Stimulated activated CD4-positive, alpha-beta T cell treated with anti-CD3 and anti-CD28 coated beads, TNF-alpha, amount 100 ng/mL, for 4 hours (primary cell): ENCODE results near the gene SRP9.
A peak's percentile ranks its signal among the peaks of the same experiment; 100 is the strongest.

Source experiments
- DNase-seq, 3 experiments: peaks; one replicate each; pipeline ENCODE4 v3.0.0-alpha.2; 2020; ENCODE audit warnings: low read depth in 3 of 3

The SRP9 gene, protein sequence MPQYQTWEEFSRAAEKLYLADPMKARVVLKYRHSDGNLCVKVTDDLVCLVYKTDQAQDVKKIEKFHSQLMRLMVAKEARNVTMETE

DNA sequence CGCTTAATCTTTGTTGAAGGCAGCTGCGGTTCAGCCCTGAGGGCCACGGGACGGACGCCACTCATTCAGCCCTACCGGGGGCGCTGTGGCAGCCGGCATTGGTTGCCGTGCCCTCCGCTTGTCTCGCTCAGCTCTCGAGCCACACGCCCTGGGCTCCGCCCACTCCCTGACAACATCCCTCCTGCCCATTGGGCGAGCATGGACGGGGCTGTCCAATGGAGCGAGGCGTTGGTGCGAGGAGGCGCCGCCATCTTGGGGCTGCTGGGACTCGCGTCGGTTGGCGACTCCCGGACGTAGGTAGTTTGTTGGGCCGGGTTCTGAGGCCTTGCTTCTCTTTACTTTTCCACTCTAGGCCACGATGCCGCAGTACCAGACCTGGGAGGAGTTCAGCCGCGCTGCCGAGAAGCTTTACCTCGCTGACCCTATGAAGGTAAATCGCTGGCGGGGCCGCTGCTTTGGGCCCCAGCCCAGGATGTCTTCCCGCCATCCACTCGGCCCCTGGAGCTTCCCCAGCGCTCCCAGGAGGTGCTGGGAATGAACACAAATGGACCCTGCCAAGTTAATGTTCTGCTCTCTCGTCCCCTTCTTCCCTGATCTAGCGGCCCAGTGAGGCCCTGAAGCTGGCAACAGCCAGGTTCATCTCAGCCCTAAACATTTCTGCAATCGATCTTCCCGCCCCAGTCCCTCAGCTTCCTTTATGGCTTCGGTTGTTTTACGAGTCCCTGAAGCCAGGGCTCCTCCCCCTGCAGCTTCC is at the start of gene SRP9:
TSS of gene SRP9 (plus strand) at position 244 of the 754 bp plus-strand sequence. CDS start at position 359, 115 bp downstream.
- peak; percentile 94 to 97 (median 97) for DNase-seq

DNA sequence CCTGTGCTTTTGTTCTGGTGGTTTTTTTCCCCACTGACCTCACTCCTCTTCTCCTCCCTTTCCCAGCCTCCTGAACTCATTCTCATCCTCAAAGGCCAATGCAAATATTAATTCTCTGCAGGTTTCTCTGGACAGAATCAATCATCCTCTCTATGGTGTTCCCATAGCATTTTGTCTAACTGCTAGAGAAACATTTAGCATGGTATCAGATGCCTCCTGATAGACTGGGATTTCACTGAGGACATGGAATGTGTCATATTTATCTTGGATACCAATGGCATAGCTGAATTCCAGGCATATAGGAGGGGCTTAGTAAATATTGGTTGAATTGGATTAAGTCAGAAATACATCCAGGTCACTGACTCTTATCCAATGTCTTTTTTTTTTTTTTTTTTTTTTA is 46.1 kb upstream of the SRP9 start:
- no peak for DNase-seq

DNA sequence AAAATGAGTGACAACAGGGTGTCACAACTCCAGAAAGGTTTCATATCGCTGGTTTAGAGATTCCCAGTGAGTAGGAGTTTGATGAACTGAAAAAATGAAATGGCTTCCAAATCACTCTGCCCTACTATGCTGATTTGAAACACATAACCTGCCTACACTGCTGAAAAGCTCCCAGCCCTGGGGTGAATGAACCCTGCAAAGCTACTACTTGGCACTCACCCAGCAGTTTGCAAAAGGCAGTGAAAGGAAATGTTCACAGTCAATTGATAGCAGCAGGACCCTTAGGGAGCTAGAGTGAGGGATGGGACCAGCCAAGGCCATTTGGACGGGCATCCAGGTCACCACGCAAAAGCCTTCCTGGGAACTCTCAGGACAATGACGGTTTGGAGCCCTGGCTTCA is 44.4 kb upstream of the SRP9 start:
- DNase-seq, result no peak

DNA sequence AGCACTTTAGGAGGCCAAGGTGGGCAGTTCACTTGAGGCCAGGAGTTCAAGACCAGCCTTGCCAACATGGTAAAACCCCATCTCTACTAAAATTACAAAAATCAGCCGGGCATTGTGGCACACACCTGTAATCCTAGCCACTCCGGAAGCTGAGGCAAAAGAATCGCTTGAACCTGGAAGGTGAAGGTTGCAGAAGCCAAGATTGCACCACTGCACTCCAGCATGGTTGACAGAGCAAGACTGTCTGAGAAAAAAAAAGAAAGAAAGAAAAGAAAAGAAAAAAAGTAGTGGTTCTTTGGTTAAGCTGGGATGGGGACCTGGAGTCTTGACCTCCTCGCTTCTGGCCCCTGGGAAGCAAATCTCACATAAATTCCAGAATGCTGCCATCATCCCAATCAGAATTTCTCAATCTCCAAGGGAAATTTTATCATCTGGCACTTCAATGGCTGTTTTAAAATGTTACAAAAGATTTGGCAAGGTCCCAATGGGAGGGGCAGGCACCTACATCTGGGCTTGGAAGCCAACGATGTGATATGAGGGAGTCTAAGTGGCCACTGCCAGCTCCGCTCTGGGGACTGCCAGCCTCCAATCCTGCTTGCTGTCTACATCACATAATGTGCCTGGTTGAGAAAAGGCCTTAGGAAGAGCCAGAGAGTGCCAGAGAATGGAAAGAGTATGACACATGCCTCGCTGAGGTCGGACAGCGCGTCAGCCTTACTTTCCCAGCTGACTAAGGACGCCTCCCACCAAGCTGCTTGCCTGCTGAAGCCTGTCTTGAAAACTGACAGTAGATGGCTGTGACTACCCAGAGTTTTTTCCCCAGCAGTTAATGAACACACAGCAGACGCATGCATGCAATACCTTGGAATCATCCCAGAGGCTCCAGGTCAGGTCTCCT is 42.1 kb upstream of the SRP9 start:
- DNase-seq, result no peak

DNA sequence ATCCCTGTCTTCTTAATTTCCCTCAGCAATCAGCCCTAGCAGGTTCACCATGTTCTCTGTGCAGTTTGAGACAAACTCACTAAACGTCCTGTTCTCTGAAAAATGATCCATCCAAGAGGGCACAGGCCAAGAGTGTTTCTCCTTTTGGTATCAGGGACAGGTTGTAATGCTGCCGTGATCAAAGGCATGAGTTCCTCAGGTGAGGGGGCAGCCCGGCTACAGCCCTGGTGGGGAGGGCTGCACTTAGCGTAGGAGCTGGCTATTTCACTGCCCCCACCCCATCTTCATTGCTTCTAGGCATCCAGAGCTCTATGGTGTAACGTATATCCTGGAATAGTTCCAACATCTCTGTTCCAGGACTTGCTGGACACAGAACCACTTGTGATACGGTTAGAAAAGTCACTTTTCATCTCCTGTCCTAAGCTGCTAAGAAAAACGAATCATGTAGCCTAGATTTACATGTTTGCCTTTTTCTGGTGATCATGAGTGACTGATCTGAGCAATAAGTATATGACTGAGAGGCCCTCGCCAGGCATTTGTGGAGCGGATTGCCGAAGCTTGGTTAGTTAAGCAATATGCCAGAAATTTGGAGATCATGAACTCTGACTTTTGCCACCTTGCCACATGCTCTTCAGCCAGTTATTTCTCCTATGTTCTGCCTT is 41.1 kb upstream of the SRP9 start:
- DNase-seq, result no peak

DNA sequence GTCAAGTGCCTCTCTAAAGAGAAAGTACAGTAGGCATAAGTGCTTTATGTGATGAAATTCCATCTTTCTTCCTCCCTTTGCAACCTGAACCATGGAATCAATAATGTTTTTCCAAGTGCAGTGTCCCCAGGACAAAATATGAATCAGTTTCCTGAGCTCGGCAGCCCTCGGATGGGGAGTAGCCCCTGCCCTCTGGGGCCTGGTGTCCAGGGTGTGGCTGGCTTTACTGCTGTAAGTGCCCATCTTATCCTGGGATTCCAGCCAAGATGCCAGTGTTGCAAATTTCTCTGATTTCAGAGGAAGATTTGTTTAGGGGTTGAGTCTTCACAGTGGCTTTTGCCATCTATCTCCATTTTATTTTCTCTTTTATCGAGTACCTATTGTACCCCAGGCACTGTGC is 40.5 kb upstream of the SRP9 start:
- DNase-seq, result no peak

DNA sequence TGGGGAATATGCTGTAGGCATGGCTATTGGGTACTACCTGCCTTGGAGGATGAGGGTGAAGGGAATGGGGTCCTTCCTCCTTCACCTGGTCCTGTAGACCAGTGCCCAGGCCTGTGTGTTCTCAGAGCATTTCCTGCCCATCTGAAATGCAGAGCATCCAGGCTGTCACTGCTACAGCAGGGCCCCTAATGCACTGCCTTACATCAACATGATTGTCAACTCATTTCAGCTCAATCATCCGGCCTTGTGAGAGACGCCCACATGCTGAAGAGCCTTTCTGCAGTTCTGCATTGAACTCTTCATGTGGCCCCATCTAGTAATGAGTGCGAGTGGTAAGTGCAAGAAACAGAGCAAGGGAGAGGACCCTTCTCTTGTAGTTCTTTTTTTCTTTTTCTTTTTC is 39.8 kb upstream of the SRP9 start:
- no peak for DNase-seq

DNA sequence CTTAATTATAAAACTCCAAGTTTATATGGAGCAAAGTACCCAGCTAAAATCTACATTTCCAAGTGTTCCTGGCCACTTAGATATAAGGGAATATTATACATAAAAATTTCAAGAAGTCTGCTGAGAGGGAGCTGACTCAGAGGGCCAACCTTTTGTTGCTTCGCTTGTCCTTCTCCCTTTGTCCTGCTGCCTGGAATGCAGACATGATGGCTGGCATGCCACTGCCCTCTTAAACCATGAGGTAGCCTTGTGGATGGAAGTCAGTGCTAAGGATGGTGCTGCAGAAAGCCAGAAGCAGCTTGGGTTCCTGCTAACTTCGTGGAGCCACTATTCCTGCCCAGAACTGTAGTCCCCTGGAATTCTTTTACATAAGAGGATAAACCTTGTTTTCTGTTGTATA is 38.9 kb upstream of the SRP9 start:
- no peak for DNase-seq

DNA sequence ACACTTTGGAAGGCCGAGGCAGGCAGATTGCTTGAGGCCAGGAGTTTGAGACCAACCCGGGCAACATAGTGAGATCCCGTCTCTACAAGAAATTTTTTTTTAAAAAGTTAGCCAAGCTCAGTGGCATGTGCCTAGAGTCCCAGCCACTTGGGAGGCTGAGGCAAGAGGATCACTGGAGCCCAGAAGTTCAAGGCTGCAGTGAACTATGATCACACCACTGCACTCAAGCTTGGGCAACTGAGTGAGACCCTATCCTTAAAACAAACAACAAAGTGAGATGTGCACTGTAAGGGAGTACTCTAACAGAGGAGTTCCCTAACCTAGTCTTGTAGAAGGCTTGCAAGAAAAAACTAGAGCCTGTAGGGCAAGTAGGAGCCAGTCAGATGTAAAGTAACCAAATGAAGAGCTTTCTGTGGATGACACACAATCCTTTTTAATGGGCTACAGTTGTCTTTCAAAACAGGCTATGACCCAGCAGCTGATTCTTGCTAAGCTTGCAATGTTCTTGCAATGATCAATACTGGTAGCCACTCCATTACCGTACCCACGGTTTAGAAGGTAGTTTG is 38.0 kb upstream of the SRP9 start:
- DNase-seq, result no peak

DNA sequence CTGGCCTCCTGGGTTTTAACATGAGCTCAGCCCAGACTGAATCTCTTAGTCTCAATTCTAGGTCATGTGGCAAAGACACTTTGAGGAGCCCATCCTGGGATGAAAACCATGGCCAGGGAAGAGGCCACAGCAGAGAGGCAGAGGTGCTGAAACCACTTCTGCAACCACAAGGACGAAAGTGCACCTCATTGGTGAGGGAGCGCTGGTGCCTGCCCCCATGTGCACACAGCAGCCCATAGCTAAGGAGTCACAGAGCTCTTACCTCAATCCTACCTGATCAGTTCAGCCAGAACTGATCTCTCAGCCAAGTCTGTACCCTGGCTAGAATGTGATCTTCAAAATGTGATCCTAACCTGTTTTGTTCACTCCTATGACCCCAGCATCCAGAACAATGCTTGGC is 32.9 kb upstream of the SRP9 start:
- DNase-seq, result no peak

DNA sequence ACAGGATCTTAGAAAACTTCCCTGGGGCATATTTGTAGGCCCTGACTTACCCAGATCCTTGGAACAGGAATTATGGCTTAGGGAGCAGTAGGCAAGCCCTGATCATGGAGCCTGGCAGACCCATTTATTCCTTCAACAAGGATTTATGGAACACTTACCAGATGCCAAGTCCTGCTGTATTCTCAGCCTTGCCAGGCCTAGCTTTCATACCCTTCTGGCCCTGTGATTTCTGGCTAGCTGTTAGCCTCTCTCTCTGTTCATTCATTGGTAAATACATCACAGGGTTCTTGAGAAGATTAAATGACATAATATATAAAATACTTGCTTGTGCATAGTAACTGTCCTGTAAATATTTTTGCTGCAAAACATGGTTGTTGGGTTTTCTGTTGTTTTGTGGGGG is 32.4 kb upstream of the SRP9 start:
- no peak for DNase-seq

DNA sequence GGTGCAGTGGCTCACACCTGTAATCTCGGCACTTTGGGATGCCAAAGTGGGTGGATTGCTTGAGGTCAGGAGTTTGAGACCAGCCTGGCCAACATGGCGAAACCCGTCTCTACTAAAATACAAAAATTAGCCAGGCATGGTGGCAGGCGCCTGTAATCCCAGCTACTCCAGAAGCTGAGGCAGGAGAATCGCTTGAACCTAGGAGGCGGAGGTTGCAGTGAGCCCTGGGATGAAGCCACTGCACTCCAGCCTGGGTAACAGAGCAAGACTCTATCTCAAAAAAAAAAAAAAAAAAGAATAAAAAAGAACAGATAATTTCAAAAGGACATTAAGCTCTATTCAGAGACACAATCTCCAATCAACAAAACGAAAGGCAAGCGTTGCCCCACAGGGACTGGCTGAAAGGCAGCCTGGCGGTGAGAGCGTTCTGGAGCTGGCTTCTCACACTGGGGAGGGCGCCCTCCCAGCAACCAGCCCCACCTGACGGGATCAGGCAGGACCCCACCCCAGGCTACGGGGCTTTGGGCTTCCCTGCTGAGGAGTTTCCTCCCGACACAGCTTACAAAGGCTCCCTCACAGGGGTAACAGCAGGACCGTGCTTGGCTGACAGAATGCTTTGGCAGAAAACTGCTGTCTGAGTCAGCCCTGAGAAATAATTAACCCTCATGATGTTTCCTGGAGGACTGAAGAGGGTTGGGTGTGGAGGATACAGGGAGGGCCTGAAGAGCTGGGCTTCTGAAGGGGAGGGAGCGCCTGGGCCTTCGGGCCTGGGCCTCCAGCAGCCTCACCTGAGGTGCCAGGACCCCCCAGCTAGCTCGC is 31.1 kb upstream of the SRP9 start:
- DNase-seq, result no peak

DNA sequence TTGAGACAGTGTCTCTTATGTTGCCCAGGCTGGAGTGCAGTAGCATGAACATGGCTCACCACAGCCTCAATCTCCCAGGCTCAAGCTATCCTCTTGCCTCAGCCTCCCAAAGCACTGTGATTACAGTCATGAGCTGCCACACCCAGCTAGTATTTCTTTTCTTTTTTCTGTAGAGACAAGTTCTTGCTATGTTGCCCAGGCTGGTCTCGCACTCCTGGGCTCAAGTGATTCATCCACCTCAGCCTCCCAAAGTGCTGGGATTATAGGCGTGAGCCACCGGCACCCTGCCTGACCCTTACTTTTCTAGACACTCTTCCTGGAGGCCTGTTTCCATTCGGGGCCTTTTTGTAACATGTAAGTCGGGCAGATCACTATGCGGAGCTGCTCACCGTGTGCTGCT is 30.1 kb upstream of the SRP9 start:
- no peak for DNase-seq

DNA sequence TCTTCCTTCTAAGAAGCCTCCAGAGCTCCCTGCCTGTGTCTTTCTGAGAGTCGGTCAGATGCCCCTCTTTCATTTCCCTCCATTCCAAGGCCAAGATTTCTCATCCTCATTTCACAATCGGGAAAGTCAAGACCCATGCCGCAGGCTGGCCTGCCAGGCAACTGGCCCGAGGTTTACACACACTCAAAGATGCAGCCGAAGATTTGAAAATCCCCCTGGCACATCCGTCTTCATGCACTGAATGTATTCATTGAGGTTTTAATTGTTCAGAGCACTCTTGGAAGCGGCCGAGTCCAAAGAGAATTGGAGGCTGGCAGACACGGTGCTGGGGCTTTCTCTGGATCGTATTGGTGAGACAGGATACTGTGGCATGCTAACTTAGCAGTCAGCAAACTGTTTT is 29.1 kb upstream of the SRP9 start:
- no peak for DNase-seq

DNA sequence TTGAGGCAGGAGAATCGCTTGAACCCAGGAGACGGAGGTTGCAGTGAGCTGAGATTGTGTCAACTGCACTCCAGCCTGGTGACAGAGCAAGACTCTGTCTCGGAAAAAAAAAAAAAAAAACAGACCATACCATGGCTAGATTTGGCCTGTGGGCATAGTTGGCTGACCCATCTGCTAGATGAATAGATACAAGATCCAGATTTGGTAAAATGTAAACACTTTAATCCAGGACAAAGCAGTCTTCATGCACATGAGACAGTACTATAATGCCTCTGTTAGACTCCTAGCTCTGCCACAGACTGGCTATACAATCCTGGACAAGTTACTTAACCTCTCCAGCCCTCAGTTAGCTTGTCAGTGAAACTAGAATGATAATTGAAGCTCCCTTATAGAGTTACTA is 27.9 kb upstream of the SRP9 start:
- no peak for DNase-seq

DNA sequence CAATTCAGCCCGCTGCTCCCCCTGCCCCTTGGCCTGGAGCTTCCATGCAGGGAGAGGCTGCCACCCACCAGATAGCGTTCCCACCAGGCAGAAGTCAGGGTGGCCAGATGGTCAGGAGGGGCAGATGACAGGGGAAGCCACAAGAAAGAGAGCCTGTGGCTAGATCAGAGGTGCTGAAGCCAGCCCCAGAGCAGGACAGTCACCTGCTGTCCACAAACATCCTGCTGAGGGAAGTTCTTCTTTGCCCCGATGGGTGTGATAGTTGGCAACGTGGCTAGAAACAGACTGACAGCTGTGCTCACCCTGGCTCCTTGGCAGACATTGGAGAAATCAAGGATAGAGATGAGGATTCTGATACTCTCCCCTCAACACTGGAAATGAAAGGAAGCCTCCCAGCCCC is 27.2 kb upstream of the SRP9 start:
- no peak for DNase-seq

DNA sequence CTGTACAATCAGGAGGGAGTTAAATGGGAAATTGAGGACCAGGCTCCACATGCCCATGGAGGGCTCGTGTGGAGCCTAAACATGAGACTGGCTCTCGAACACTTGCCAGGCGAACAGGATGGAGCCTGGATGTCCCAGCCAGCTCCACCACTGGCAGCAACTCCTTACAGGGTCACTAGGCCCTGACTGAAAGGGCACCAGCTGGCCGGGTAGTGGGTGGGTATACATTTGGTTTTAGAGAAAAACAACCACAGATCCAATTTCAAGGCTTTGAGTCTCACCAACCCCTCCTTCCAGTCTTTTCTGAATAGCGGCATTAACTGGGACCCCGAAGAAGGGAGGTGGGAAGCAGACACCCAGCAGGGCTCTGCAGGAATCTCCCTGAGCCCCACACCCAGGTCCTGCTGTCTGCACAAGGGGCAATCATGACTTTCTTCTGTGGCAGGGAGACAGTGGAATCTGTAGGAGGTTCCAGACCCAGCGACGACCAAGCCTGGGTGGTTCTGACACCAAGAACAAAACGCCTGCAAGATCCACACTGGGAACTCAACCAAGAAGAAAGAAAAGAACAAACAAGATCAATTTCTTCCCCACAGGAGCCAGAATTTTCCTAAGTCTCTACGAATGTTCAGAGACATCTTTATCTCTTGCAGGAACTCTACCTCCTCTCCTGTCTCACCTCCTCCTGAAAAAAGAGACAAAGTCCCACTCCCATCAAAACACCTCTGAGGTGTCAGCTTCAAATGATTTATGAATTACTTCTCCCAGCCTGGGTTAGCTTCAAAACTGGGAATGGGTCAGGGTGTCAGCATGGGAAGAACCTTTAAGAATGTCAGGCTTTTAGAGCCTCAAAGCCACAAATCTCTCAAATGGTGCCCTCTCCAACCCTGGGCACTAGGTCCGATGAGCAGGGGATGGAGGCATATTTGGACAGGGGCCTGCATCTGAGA is 26.5 kb upstream of the SRP9 start:
- no peak for DNase-seq

DNA sequence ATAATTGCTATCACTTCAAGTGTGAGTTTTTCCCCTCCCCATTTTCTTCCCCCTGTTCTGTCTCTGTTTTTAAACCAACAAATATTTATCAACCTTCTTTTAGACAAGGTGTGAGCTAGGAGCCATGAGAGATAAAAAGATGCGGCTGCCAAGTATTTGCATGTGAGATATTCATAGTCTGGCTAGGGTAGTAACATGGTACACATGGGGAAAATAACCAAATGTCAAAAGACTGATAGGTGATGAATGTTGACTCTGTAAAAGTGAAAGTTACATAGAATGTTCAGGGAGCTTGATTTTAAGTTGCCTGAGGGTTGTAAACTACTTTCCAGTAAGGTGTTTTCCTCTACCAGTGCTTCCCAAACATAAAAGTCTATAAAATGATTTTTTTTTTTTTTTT is 25.4 kb upstream of the SRP9 start:
- no peak for DNase-seq

DNA sequence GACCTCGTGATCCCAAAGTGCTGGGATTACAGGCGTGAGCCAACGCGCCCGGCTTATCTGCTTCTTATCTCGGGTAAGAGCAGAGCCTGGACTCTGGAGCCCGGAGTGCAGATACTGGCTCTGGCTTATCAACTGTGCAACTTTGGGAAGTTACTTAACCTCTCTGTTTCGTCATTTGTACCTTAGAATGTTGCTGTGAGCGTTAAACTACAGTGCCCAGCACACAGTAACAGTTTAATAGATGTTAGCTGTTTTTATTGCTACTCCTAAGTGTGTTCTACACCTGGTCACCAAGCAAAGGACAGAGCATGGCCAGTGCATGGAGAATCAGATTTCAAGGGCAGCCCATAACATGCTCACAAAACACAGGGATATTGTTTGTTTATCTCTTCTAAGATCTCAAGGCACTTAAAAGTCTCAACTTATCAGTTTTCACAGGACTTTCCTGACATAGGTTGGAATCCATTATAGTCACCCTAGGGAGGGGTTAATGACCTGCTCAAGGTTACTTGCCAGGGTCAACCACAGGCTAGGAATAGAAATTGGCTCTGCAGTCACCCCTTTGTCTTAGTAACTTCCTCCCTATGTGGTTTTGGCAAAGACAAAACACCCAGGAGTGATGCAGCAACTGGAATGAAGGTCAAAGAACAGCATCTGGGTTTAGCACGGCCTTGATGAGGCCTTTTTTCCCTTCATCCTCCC is 22.5 kb upstream of the SRP9 start:
- no peak for DNase-seq
